A673 (cell line): ENCODE results near the gene KBTBD13. TPM values are rescaled to one million over a fixed set of nuclear protein-coding genes. Genes with fewer than 3 reads are reported as not detected.

Experiments used
- BruUV-seq: library from RNA; stranded (reverse); fragments of 400-500 nt; replicated peaks from 2 replicates; lab custom pipeline; 2021; lab: Mats Ljungman, UMichigan
- CTCF ChIA-PET: fragments of 300-600 bp; sonication (Branson Sonifier 250); formaldehyde crosslinking; loops from one replicate; lab custom pipeline; 2022; ENCODE audit warnings: antibody characterized with exemption; lab: Charles Lee
- POLR2A ChIA-PET: fragments of 300-600 bp; sonication (Branson Sonifier 250); formaldehyde crosslinking; loops from one replicate; lab custom pipeline; 2022; ENCODE audit warnings: antibody characterized with exemption; ENCODE audit not compliant: low non-redundant PET; lab: Charles Lee
- DNase-seq: peaks from one replicate; pipeline ENCODE4 v3.0.0-alpha.2; 2015; ENCODE audit warnings: low spot score
- H3K27ac ChIP-seq: fragments of 200-600 bp; sonication (generic); 2 replicates; pipeline ENCODE4 v1.5.1; 2016; ENCODE audit warnings: mixed run types, low read depth, mild to moderate bottlenecking, mixed read lengths, antibody characterized with exemption, low read length; ENCODE audit not compliant: poor library complexity, severe bottlenecking
- H3K27me3 ChIP-seq: fragments of 200-600 bp; sonication (generic); replicated peaks from 2 replicates; pipeline ENCODE4 v1.6.1; 2017; ENCODE audit warnings: mixed run types, low read depth, mild to moderate bottlenecking, mixed read lengths, antibody characterized with exemption, low read length; ENCODE audit not compliant: insufficient read depth, poor library complexity
- H3K36me3 ChIP-seq: fragments of 200-600 bp; sonication (generic); 2 replicates; pipeline ENCODE4 v1.6.1; 2016; ENCODE audit warnings: mixed run types, mild to moderate bottlenecking, mixed read lengths, antibody characterized with exemption, low read length; ENCODE audit not compliant: insufficient read depth, poor library complexity, severe bottlenecking
- H3K4me1 ChIP-seq: fragments of 200-600 bp; sonication (generic); 2 replicates; pipeline ENCODE4 v1.6.1; 2017; ENCODE audit warnings: mixed run types, mild to moderate bottlenecking, mixed read lengths, antibody characterized with exemption, low read length; ENCODE audit not compliant: insufficient read depth, poor library complexity, severe bottlenecking
- H3K4me3 ChIP-seq: fragments of 200-600 bp; sonication (generic); 2 replicates; pipeline ENCODE4 v1.5.1; 2016; ENCODE audit warnings: low read depth, mixed run types, mild to moderate bottlenecking, mixed read lengths, low read length; ENCODE audit not compliant: poor library complexity, severe bottlenecking
- H3K9me3 ChIP-seq: fragments of 200-600 bp; sonication (generic); 2 replicates; pipeline ENCODE4 v1.6.1; 2016; ENCODE audit warnings: mixed run types, low read depth, mild to moderate bottlenecking, mixed read lengths, antibody characterized with exemption, low read length; ENCODE audit not compliant: poor library complexity, severe bottlenecking
- EZH2 ChIP-seq: fragments of 200-600 bp; sonication (generic); IDR thresholded peaks from 2 replicates; pipeline ENCODE4 v1.6.1; 2017; ENCODE audit warnings: borderline replicate concordance, low read depth, mild to moderate bottlenecking, mixed read lengths, antibody characterized with exemption, low read length; ENCODE audit not compliant: poor library complexity, severe bottlenecking
- intact Hi-C: fragments of 100-400 bp; cut with micrococcal nuclease; formaldehyde crosslinking; loops from one replicate; pipeline ENCODE4 v1.10.0; 2022; ENCODE audit not compliant: unreplicated experiment
- total RNA-seq: library from RNA; stranded (reverse); gene quantifications from 2 replicates; pipeline ENCODE4 v1.2.3, GENCODE V29; 2021
- TF ChIP-seq, protein P1 (sequence below): fragments of 300-800, 200-600 bp; sonication (generic); conservative IDR thresholded peaks from 2 replicates; pipeline ENCODE4 v1.5.1; 2017; ENCODE audit warnings: low read depth, mild to moderate bottlenecking, antibody characterized with exemption, low read length, moderate library complexity, mixed read lengths

KBTBD13 gene
- total RNA-seq, 1 experiment from 2014 or later, result not detected

DNA sequence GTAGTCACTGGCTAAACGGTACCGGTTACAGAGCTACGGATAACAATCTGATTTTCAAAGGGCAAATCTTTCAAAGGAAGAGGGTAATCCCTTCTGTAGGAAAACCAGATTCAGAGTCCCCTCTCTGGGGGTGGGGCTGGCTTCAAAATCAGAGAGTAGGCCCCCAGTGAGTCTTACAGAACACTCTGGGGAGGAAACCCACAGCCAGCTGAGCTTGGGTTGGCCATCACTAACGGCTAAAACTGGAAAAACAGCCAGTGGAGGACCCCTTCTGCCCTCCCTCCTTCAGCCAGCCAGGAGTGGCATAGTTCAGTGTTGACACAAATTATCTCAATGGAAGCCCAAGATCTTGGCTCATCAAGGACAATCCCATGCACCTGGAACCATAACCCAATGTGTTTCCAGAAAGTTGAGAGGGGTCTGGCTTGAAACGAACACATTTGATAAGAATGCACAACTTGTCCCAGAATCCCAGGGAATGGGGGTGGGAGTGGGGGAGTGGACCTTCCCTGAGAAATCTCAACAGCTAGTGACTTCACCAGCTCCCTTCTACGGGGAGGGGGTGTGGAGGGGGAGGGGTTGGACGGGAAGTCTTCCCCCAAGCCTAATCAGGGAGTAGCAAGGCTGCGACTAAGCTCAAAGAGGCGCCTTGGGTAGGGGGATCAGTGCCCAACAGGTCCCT lies 9.8 kb upstream of the KBTBD13 start:
- POLR2A ChIA-PET, result interaction anchor here (0.7 kb wide), 1 partner anchor 11 kb away, joined by 5 read pairs; no protein-coding TSS in a partner anchor
- DNase-seq, result no peak
- CTCF ChIA-PET, result no interaction called here
- H3K27me3 ChIP-seq, result no peaks in the 10 kb centered on the region
- H3K9me3 ChIP-seq, result no peaks in the 10 kb centered on the region
- peaks cover 14% of the 10 kb centered on the region for H3K4me1 ChIP-seq
- H3K4me3 ChIP-seq, result no peak overlapping the region
- H3K27ac ChIP-seq, result no peak overlapping the region
- no TSS peak for BruUV-seq
- no peaks in the 10 kb centered on the region for H3K36me3 ChIP-seq
- TF ChIP-seq EZH2, result no peak
- TF ChIP-seq, protein P1, sequence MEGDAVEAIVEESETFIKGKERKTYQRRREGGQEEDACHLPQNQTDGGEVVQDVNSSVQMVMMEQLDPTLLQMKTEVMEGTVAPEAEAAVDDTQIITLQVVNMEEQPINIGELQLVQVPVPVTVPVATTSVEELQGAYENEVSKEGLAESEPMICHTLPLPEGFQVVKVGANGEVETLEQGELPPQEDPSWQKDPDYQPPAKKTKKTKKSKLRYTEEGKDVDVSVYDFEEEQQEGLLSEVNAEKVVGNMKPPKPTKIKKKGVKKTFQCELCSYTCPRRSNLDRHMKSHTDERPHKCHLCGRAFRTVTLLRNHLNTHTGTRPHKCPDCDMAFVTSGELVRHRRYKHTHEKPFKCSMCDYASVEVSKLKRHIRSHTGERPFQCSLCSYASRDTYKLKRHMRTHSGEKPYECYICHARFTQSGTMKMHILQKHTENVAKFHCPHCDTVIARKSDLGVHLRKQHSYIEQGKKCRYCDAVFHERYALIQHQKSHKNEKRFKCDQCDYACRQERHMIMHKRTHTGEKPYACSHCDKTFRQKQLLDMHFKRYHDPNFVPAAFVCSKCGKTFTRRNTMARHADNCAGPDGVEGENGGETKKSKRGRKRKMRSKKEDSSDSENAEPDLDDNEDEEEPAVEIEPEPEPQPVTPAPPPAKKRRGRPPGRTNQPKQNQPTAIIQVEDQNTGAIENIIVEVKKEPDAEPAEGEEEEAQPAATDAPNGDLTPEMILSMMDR, result no peak
- intact Hi-C loops, result no loop called here

DNA sequence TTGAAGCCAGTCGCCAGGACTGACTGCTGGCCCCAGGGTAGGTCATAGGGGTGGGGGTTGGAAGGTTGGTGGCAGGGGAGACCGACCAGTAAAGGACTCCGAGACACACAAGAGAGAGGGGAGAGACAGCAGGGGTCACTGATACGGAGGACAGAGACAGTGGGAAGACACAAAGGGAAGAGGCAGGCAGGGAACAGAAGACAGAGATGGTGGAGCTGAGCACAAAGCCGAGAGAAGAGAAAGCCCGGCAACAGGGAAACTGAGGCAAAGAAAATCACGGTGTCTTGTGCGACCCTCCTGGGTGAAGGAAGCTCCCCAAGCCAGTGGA lies 9.3 kb upstream of the KBTBD13 start:
- ChIA-PET CTCF (no interaction called here), POLR2A (no interaction called here)
- DNase-seq, result no peak
- Histone ChIP-seq H3K9me3 (no peaks in the 10 kb centered on the region), H3K4me3 (peak overlapping the region; percentile 44), H3K27me3 (no peaks in the 10 kb centered on the region), H3K27ac (no peak overlapping the region), H3K4me1 (peaks cover 14% of the 10 kb centered on the region), H3K36me3 (no peaks in the 10 kb centered on the region)
- no peak for TF ChIP-seq EZH2
- TF ChIP-seq, protein P1, result no peak
- intact Hi-C loops, result no loop called here
- BruUV-seq, result no TSS peak

DNA sequence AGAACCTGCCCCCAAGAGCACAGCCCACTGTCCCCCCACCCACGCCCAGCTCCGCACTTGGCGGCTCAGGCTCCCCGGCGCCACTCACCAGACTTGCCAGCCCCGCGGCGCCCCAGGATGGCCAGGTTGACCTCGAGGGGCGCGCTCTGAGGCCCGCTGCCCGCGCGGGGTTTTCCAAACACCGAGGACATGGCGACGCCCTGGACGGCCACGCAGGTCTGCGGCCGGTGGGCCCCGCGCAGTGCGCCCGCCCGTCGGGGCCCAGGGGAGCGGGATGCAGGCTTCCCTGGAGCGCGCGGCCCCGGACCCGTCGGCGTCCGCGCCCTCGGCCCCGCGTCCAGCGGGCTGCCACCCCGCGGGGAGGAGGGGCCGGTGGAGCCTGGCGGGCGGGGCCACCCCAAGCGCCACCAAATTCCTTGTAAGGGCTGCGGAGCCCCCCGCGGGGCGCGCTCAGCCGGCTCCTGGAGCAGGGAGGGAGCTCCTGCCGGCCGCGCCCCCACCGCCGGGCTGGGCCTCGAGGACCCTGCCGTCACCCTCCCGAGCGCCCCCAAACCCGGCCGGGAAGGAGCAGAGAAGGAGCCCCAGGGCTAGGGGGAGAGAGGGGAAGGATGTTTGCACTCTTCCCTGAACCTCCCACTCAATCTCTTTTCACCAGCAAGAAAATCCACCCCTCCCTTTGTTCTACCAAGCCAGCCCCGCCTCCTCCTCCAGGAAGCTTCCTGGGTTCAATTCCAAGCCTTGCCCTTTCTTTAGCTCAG lies 8.7 kb upstream of the KBTBD13 start, which contains the start of gene RASL12:
Gene RASL12, minus strand, starts transcription at position 347 of the 758 bp plus-strand sequence. Its CDS starts 156 bp downstream, at position 191.
- ChIA-PET CTCF (no interaction called here), POLR2A (interaction anchor here (0.7 kb wide), 1 partner anchor 281 kb away, joined by 3 read pairs; no protein-coding TSS in a partner anchor)
- Histone ChIP-seq H3K9me3 (no peaks in the 10 kb centered on the region), H3K27ac (no peak within 1 kb of the TSS), H3K4me1 (peaks cover 14% of the 10 kb centered on the region), H3K36me3 (no peaks in the 10 kb centered on the region), H3K27me3 (no peaks in the 10 kb centered on the region), H3K4me3 (peak within 1 kb of the TSS; percentile 44)
- TF ChIP-seq EZH2, result no peak
- TF ChIP-seq, protein P1, result no peak
- intact Hi-C loops, result no loop called here
- no TSS peak for BruUV-seq
- DNase-seq, result peak; percentile 49
